Effector CD4-positive, alpha-beta T cell (primary cell): ENCODE results near the gene ZSWIM3.

Experiments used
- DNase-seq: peaks from one replicate; pipeline ENCODE4 v3.0.0-alpha.2; 2020

The ZSWIM3 gene

DNA sequence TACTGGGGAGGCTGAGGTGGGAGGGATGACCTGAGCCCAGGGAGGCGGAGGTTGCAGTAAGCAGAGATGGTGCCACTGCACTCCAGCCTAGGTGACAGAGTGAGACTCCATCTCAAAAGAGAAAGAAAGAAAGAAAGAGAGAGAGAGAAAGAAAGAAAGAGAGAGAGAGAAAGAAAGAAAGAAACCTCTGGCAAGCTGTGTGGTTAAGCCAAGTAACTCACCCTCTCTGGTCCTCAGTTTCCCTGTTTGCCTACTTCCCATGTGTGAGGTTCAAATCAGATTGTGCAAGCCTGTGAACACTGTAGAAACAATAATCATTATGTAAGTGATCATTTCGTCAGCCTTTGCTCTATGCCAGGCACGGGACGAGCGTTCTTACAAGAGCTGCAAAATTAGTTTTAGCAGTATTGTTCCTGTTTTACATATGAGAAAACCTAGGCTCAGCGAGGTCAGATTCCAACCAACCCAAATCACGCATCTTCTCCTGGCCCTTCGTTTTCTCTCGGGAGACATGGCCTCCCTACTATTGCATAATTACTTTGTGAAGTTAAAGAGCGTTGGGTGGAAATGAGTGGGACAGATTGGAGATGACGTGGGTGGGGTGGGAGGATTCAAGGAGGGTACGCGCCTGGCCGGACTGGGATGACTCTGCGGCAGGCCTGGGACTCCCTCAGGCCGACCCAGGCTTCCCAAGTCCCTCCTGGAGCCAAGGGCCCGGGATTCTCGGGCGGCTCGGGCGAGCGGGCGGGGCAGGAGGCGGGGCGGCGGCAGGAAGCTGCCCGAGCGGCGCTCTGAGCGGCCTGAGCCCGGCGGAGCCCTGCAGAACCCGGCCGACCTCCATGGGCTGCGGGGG is 24.2 kb upstream of the ZSWIM3 start, which contains the start of gene SNX21:
Gene SNX21 (plus strand): TSS at position 770 of the 853 bp plus-strand sequence. CDS start 121 bp downstream, outside the sequence.
- DNase-seq: no peak

DNA sequence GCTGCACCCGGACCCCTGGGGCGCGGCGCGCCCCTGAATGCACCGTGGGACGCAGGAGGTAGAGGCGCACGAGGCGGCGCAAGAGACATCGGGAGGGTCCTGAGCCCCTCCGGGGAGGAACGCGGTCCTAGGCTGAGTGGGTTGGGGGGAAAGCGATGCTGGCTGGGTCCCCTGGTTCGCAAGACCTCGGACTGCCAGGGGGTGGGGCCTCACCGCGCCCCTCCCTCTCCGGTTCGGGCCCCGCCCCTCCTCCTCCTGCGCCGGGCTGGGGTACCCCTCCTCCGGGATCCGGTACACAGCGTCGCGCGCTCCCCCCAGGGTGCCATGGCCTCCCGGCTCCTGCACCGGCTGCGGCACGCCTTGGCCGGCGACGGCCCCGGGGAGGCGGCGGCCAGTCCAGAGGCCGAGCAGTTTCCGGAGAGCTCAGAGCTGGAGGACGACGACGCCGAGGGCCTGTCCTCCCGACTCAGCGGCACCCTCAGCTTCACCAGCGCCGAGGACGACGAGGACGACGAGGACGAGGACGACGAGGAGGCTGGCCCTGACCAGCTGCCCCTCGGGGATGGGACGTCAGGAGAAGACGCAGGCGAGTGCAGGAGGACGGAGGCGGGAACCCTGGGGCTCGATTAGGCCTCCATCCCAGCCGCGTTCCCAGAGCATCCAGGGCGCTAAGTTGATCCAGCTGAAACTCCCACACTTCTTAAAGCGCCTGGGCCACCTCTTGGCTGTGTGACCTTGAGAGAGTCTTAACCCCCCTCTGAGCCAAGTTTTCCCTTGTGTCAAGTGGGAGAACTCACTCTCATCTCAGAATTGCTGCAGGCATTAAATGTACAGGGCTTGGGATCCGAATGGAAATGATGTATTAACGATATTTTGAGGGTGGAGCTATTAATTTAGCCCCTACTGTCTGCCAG is 23.3 kb upstream of the ZSWIM3 start:
- DNase-seq: no peak

DNA sequence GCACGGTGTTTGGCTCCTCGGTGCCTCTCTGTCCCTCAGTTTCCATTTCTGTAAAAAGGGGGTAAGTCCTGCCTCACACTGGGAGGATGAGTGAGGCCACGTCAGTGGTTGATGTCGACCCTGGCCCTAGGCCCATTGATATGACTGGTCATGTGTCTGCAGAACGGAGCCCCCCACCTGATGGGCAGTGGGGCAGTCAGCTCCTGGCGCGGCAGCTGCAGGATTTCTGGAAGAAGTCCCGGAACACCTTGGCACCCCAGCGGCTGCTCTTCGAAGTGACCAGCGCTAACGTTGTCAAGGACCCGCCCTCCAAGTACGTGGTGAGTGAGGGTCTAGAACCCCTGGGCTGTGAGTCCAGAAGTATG is 22.6 kb upstream of the ZSWIM3 start:
- DNase-seq: no peak

DNA sequence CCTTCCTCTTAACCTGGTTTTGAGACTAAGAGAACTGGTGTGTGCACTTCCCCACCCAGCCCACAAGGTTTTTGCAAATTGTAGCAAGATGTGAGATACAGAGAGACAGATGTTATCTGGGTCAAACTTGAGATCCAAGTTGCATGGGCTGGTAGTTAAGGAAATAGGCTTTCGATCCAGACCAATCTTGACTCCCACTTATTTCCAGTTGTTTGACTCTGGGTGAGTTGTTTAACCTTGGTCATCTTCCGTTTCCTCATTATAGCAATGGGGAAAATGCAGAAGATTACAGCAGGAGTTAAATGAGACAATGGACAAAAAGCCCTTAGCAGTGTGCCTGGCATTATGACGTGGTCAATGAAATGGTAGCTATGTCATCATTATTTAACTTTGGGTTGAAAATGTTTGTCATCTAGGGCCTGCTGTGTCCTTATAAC is 22.1 kb upstream of the ZSWIM3 start:
- no peak for DNase-seq

DNA sequence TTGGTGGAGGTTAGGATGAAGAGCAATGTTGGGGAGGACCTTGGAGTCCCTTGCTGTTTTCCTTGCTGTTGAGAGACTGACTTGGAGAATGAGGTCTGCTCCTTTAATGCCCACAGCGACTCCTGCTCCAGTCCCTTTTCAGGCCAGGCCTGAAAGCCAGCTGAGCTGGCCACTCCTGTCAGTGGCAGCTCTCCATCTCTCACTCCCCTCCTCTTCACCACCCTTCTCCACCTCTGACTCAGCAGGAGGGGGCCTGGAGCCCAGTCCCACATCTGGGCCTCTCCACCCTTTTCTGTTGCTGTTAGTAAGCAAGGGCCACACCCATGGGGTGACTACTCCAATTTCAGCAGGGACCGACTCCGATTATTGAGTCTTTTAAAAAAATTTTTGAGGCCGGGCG is 21.6 kb upstream of the ZSWIM3 start:
- DNase-seq: no peak

DNA sequence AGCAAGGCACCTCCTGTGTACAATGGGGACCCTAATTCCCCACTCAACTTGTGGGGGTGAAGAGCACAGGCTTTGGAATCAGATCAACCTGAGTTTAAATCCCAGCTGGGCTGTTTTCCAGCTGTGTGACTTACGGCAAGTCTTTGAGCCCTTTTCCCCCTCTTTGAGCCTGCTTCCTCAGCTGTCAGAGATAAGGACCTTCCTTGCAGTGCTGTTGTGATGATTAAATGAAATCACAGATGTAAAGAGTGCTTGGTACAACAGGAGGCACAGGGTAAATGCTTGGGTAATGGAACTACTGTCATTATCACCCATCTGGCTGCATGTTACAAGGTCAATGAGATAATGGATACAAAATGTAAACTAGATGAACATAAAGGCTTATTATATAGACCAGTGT is 20.6 kb upstream of the ZSWIM3 start:
- no peak for DNase-seq

DNA sequence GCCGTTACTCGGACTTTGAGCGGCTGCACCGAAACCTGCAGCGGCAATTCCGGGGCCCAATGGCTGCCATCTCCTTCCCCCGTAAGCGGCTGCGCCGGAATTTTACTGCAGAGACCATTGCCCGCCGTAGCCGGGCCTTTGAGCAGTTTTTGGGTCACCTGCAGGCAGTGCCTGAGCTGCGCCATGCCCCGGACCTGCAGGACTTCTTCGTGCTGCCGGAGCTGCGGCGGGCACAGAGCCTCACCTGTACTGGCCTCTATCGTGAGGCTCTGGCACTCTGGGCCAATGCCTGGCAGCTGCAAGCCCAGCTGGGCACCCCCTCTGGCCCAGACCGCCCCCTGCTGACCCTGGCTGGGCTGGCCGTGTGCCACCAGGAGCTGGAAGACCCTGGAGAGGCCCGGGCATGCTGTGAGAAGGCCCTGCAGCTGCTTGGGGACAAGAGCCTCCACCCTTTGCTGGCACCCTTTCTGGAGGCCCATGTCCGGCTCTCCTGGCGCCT is 16.7 kb upstream of the ZSWIM3 start:
- no peak for DNase-seq

DNA sequence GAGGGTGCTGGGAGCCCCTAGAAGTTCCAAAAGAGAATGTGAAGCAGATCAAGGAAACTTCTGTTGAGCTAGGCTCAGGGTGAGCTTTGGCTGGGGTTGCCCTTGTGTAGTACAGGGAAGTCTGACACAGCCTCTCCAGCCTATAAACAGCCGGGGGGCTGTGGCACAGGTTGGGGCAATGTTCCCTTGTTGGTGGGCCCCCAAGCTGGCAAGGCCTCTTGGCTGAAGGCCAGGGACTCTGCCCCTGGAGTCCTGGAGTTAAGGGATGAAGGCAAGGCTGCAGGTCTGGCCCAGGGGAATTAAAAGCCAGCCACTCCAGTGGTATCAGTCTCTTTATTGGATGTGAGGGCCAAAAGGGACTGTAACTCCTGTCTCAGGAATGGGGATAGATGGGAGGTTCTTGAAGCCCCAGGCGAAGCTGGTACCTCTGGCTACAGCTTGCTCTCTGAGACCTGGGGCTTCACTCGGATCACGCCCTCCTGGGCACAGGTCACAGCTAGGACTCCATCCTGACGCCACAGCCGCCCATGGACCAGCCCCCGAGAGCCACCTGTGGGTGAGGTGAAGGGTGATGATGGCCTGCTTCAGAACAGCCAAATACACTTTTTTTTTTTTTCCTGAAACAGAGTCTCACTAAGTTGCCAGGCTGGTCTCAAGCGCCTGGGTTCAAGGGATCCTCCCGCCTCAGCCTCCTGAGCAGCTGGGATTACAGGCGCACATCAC is 15.8 kb upstream of the ZSWIM3 start:
- DNase-seq: no peak

DNA sequence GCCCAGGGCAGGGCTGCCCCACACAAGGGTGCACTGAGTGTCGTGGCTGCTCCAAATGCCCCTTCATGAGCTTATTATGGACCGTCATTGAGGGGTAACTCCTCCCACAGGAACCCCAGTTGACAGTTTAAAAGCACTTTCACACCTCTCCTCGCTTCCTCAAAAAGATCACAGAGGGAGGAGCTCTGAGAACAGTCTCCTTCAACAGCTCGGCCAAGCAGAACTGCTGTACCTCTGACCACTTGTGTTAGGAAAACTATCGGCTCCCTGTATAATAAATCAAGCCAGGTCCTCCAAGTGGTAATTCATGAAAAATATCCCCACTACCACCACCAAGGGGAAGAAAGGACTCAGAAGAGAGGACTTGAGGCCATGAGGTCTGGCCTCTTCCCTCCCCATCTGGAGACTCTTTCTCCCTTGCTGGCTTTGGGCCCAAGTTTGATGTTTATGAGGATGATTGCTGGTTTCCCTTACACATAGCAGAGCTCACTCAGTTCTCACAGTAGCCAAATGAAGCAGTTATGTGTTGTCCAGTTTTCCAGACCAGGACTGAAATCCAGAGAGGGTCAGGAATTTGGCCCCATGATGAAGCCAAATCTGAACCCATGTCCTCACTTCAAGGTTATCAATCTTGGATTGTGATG is 15.1 kb upstream of the ZSWIM3 start:
- DNase-seq: no peak

DNA sequence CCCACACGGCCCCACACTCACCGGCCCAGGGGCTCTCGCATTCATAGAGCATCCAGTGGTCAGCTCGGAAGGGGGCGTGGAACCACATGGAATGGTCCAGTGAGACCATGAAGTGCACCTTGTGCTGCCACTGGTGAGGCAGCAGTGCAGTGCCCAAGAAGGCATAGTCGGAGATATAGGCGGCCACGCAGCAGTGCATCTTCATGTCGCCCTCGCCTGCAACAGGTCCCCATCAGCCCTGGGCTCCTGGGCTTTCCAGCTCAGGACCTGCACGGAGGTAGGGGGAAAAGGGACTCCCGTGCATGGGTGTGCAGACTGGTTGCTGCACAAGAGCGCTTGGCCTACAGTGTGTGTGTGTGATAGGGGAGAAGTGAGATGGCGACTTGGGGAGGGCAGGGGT is 13.9 kb upstream of the ZSWIM3 start:
- no peak for DNase-seq

DNA sequence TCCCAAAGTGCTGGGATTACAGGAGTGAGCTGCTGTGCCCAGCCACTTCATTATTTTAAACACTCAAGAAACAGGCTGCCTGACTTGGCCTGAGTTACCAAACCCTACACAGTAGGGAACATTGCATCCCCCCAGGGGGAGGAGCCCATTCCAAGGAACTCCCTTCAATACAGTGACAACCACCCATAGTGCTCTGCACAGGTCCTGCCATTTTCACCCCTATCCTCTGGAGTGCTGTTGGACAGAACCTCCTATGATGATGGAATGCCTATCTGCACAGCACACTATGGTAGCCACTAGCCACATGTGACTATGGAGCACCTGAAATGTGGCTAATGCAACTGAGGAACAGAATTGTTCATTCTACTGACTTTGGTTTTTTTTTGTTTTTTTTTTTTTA is 12.0 kb upstream of the ZSWIM3 start:
- DNase-seq: no peak

DNA sequence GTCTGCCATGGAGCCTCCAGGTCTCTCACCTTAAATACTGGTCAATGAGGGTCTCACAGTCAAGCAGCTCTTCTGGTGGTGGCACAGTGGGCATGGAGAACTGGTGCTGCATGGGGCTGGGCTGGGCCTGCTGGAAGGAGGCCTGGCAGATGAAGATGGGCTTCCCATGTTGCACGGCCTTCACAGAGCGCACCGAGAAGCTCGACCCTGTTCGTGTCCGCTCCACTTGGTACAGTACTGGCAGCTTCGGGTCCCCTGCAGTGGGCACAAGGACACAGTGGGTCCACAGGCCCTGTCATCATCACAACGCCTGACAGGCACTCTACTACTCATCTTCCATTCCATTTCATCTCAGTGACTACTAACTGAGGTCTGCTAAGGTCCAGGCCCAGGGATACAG is 9.0 kb upstream of the ZSWIM3 start:
- DNase-seq: no peak

DNA sequence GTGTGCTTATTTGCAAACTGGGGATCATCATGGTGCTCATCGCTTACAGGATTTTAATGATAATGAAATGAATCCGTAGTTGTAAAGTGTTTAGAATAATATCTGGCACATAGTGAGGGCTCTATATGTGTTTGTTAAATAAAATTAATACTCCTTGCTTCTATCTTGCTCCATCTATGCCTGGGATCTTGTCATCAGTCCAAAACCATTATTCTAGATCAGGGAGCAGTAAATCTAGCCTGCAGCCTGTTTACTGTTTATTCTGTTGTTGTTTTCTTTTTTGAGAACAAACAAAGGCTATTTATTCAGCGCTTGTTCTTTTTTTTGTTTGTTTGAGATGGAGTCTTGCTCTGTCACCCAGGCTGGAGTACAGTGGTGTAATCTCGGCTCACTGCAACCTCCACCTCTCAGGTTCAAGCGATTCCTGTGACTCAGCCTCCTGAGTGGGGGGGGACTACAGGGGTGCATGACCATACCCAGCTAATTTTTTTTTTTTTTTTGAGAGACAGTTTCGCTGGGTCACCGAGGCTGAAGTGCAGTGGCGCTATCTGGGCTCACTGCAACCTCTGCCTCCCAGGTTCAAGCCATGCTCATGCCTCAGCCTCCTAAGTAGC is 8.3 kb upstream of the ZSWIM3 start:
- DNase-seq: no peak

DNA sequence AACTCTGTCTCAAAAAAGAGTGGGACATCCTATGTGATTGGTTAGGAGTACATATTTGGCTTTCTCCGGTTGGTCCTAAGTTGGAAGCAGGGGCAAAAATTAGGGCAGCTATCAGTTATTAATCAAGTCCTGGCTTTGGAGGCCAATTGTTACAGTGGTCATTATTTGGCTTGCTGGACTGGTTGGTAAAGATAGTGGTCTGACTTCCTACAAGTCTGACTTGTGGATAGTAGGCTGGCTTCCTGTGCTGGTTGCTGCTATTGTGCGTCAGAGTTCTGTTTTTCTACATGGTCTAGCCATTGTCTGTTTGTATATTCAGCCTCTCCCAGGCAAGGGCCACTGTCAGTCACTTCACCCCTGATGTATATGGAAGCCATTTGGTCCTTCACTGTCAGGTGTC is 7.2 kb upstream of the ZSWIM3 start:
- no peak for DNase-seq

DNA sequence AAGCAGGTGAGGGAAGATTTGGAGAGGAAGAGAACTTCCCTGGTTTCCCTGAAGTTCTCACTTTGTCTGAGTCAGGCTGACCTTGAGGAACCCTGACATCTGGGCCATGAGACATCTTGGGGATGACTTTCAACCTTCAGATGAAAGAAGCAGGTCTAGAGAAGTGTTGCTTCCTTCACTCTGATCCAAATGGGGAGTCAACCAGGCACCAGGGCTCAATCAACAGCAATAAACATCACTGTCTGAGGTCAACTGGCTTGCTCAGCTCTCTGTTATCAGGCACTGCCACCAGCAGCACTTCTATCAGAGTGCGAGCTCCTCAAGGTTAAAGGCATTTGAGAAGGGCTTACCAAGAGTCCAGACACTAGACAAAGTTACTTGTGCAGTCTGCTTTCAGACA is 6.5 kb upstream of the ZSWIM3 start:
- no peak for DNase-seq

DNA sequence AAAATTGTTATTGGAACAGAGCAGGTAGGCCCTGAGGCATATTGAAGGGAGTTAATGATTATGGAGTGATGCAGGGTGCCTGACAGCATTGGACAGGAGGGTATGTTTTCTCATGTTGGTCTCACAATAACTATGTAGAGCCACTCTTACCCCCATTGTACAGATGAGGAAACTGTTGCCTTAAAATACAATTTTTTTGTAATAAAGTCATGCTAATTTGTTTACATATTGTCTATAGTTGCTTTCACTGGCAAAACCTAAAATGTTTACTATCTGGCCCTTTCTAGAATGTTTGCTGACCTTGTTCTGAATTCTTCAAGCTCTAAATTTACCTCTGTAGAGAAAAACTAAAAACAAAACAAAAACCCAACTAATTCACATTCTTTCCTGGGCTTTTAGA is 5.9 kb upstream of the ZSWIM3 start:
- DNase-seq: no peak

DNA sequence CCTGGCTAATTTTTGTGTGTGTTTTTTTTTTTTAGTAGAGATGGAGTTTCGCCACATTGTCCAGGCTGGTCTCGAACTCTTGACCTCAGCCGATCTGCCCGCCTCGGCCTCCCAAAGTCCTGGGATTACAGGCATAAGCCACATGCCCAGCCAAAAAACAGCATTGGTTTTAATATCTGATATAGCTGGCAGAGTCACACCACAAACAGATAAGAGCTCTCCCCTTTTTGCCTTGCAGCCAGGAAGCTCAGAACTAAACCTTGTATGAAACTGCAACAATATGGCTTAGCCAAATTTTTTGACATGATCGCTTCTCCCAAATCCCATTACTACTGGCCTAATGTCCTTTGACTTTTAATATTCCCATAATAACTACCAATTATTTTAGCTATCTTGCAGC is 5.1 kb upstream of the ZSWIM3 start:
- no peak for DNase-seq

DNA sequence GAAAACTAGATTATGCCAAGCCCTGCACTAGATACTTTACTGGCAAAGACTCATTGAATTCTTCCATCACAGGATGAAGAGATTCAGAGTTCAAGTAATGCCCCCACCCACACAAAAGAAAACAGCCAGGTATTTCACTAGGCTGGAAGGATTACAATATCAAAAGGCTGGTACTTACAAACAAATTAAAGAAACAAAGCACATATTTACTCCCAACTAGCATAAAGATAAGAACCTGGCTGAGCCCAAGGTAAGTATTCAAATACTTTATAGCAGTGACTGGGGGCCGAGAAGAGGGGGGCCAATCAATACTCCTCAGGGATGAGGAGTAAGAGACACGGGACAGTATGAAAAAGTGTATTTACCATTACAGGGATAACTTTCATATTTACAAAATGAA is 3.9 kb upstream of the ZSWIM3 start:
- DNase-seq: no peak

DNA sequence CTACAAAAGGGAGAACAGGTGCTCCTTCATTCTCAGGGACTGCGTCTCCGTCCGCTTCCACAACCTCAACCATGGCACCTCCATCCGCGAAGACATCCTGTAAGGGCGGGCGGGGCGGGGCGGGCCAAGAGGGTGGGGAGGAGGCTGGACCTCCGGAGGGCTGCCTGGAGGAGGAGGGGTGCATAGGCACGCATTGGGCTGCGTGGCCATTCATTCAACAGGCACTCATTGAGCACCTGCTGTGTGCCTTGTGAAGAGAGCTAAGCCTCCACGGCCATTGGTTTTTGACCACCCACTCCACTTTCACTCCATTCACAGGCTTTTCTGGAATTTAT is 435 bp downstream of the ZSWIM3 start:
- DNase-seq: no peak

DNA sequence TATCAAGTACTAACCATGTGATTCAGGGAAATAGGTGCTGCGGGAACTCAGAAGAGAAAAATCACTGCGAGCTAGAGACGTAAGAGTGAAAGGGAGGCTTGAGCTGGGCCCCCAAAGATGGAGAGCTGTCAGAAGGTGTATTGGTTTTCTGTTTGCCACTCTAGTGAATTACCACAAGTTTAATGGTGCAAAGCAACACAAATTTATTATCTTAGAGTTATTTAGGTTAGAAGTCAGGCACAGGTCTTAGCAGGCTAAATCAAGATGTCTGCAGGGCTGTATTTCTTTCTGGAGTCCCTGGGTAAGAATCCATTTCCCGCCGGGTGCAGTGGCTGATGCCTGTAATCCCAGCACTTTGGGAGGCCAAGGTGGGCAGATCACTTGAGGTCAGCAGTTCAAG is 2.5 kb downstream of the ZSWIM3 start:
- DNase-seq: no peak

DNA sequence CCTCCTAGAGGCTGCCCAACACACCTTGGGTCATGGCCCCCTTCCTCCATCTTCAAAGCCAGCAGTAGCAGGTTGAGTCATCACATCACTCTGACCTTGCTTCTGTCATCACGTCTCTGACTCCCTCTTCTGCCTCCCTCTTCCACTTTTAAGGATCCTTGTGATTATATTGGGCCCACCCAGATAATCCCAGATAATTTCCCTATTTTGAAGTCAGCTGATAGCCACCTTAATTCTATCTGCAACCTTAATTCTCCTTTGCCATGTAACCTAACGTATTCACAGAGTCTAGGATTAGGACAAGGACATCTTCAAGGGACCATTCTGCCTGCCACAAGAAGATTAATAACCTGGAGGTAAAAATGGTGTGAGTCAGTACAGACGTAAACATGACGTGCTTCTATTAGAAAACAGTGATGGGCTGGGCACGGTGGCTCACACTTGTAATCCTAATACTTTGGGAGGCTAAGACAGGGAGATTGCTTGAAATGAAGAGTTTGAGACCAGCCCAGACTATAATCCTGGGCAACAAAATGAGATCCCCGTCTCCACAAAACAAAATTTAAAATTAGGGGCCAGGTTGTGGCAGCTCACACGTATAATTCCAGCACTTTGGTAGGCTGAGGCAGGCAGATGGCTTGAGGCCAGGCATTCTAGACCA is 3.3 kb downstream of the ZSWIM3 start:
- no peak for DNase-seq
